DND-41 (cell line): ENCODE measurements around the gene MVB12A.

Experiments used
- CTCF ChIP-seq: IDR thresholded peaks from 2 replicates; pipeline ENCODE4 v1.5.1; 2012; ENCODE audit warnings: borderline replicate concordance, low read length, moderate library complexity, mild to moderate bottlenecking; ENCODE audit not compliant: poor library complexity, severe bottlenecking; ENCODE audit errors: extremely low read depth
- EZH2 ChIP-seq: IDR thresholded peaks from 3 replicates; pipeline ENCODE4 v1.6.1; 2012; ENCODE audit warnings: borderline replicate concordance, low read depth, mild to moderate bottlenecking, moderate library complexity, low read length, inconsistent platforms; ENCODE audit not compliant: severe bottlenecking

- TF ChIP-seq CTCF = no peak
- no peak for TF ChIP-seq EZH2
These were observed 42.8 kb upstream of the MVB12A start, which contains the start of gene PLVAP for GRCh38 chr19:17376935-17377600.
